GM20431 (cell line): ENCODE measurements around the gene COX7A2L.

ENCODE experiments used
- in situ Hi-C: fragments of 300-500 bp; cut with MseI, MboI; formaldehyde crosslinking; loops from one replicate; pipeline ENCODE4 v1.15.0; 2020; ENCODE audit warnings: low sequenced_read_pairs; ENCODE audit not compliant: unreplicated experiment

Gene COX7A2L

DNA sequence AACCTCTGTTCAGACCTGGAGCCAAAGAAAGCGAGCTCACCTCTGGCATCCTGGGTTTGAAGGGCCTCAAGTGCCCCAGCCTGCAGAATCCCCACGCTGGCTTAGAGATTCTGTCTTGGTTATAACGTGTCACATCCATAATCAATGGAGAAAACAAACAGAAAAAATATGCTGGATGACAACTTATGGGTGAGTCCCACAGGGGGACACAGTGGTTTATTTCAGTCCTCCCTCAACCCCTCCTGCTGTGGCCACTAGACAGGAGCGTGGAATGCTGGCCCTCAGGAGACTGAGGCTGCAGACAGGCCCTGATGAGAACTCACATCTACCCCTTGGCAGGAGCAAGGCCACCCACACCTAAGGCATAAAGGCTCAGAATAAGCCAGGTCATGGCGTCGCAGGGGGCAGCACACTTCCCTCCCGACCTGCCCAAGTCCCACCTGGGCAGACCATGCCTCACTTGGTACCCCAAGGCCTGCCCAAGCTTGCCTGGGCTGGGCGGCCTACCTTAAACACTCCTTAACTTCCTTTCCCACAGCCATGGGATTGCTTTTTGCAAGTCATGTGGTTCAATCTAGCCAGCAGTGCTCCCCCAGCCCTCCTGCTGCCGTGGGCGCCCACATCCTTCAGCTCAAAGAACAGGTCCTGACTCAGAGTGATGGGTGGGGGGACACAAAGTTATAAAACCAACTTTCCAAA, 19.9 kb downstream of the COX7A2L start:
- in situ Hi-C loops, result loop anchor here (25.0 kb wide), 2 partner anchors 254 to 479 kb away; no protein-coding TSS in a partner anchor

DNA sequence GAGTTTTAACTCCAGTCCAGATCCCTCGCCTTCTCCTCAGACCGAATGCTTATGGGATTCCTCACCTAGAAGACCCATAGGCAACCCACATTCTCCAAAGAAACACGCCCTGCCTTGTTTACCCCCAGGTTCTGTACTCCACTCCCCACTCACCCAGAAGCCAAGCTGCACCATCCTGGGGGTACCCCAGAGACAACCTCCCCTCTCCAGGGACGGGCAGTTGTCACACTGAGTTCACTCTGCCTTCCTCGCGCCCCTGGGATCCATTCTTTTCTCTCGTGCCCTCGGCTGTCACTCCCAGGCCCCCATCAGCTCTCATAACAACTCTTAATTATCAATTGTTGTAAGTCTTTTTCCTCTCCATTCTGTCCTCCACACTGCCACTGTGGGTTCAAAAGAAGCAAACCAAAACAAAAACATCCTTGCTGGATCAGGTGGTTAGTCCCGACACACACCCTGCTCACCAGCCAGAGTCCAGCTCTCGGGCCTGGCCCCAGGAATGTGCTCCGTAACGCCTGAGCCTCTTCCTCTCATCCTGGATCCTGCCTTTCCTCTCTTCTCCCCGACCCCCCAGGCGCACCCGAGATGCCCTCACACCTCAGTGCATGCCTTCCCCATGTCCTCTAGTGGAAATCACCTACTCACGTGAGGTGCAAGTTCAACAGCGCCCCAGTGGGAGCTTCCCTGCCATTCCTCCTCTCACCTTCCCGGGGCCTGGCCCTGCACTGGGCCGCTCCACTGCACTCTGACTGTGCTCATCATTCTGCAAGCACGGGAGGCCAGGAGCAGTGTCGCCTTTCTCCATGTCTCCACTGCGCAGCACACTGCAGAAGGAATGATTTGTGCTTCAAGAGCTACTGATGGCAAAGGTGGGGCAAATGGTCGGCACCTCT, 20.7 kb downstream of the COX7A2L start:
- in situ Hi-C loops, result loop anchor here (25.0 kb wide), 2 partner anchors 253 to 478 kb away; no protein-coding TSS in a partner anchor

GRCh38 chr2:42339191-42339912, 21.7 kb downstream of the COX7A2L start:
- in situ Hi-C loops, result loop anchor here (25.0 kb wide), 2 partner anchors 252 to 477 kb away; no protein-coding TSS in a partner anchor

GRCh38 chr2:42338567-42339190, 22.3 kb downstream of the COX7A2L start:
- in situ Hi-C loops, result loop anchor here (25.0 kb wide), 2 partner anchors 251 to 476 kb away; no protein-coding TSS in a partner anchor

DNA sequence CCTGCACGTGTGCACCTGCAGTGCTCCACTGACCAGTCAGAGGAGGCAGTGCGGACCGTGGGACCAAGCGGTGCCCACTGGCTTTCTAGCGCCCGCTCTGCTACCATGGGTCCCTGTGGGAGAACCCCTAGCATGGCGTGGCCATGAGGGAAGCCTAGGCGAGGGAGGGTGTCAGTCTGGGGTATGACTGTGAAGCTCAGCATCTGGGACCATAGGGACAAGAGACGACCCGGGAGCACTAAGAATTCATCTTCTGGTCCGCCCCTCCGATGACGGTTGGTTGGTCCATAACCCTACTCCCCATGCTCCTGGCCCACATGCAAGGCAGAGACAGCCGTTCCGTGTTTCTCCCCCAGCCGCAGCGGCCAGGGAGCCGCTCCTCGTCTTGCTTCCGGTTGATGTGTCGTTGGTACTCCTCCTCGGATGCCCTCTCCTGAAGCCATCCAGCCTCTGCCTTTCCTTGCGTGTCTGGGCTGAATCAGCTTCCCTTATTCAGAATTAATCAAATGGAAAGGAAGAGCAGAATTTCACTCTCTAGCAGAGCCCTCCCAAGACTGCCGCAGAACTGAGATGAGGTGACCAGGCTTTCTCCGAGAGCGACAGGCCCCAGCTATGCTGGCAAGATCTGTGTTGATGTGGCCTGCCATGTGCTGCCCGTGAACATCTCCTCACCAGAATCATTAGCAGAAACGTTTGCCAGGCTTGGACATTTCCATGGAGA, 23.0 kb downstream of the COX7A2L start:
- in situ Hi-C loops, result loop anchor here (25.0 kb wide), 2 partner anchors 251 to 476 kb away; no protein-coding TSS in a partner anchor

- in situ Hi-C loops, result loop anchor here (25.0 kb wide), 2 partner anchors 250 to 475 kb away; no protein-coding TSS in a partner anchor
Observed at GRCh38 chr2:42337356-42337820, 23.6 kb downstream of the COX7A2L start.

GRCh38 chr2:42336361-42336965, 24.6 kb downstream of the COX7A2L start:
- in situ Hi-C loops, result loop anchor here (25.0 kb wide), 2 partner anchors 249 to 474 kb away; no protein-coding TSS in a partner anchor

DNA sequence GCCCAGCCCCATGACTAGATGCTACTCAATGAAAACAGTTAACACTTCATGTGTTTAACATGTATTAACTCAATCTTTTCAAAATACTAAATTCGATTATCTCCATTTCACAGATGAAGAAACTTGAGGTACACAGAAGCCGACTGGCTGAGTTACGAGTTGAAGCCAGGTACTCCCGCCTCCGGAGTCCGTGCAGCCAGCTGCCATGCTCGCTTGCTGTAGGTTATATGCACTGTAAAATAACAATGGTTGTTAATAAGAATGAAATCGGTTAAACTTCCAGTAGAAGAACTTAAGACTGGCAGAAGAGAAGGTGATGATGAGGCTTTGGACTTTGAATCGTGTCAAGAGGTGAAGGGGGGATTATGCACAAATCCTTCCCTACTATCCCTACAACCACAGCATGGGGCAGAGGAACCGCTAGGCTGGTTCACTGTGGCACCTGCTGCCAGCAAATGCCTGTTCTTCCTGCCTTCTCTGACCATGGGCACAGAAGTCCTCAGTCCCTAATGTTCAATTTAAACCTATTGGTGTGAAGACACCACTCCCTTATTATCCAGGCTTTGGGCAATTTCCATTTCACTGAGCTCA, 25.4 kb downstream of the COX7A2L start:
- in situ Hi-C loops, result loop anchor here (25.0 kb wide), 2 partner anchors 248 to 473 kb away; no protein-coding TSS in a partner anchor

GRCh38 chr2:42334865-42335264, 26.2 kb downstream of the COX7A2L start:
- in situ Hi-C loops, result loop anchor here (25.0 kb wide), 2 partner anchors 248 to 473 kb away; no protein-coding TSS in a partner anchor

DNA sequence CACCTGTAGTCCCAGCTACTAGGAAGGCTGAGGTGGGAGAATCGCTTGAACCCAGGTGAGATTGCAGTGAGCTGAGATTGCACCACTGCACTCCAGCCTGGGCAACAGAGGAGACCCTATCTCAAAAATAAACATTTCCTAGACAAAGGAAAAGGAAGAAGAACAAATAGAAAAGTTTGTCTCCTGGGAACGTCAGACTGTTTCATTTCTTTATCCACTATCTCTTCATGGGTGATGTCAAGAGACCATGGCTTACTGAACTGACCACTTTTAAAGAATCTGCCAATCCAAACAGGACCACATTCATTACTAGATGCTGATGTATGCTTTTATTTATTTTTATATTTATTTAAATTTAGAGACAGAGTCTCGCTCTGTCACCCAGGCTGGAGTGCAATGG, 26.8 kb downstream of the COX7A2L start:
- in situ Hi-C loops, result loop anchor here (25.0 kb wide), 2 partner anchors 247 to 472 kb away; no protein-coding TSS in a partner anchor

DNA sequence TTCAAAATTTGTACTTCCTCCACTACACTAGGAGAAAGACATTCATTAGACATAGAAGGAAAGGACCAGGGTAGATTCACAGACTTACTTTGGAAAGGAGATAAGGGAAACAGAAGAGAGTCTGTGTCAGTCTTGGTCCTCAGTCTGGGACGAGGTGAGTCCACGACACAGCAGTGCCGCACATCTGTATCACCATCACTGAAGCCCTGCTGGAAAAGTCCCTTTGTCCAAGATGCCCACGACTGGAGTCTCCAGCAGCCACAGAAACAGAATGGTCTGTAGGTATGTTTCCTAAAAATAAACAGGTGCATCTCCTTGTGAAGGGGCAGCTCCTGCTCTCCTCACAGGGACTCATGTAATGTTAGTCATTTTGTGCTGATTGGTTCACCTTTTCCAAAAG, 27.4 kb downstream of the COX7A2L start:
- in situ Hi-C loops, result loop anchor here (25.0 kb wide), 2 partner anchors 246 to 471 kb away; no protein-coding TSS in a partner anchor

- in situ Hi-C loops, result loop anchor here (25.0 kb wide), 2 partner anchors 245 to 470 kb away; no protein-coding TSS in a partner anchor
Observed at GRCh38 chr2:42332575-42332974, 28.4 kb downstream of the COX7A2L start.

GRCh38 chr2:42331569-42332284, 29.3 kb downstream of the COX7A2L start:
- in situ Hi-C loops, result loop anchor here (25.0 kb wide), 2 partner anchors 244 to 469 kb away; no protein-coding TSS in a partner anchor

- in situ Hi-C loops, result loop anchor here (25.0 kb wide), 2 partner anchors 242 to 467 kb away; no protein-coding TSS in a partner anchor
Observed at GRCh38 chr2:42329736-42330135, 31.3 kb downstream of the COX7A2L start.

DNA sequence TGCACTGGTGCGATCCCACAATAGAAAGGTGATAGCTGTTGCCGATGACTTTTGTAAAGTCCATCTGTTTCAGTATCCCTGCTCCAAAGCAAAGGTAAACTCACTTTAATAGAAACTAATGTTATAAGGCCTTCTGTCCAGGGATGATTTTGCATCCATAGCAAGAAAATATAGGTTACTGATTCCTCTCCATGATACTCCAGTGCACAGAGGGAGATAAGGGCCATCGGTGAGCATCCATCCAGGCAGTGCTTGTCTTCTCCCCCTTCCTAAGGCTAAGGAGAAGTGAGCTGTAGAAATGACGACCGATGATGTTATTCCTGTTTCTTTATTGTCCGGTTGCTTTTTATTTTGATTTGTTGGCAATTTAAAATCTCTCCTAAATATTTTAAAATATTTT, 32.1 kb downstream of the COX7A2L start:
- in situ Hi-C loops, result loop anchor here (25.0 kb wide), 2 partner anchors 242 to 467 kb away; no protein-coding TSS in a partner anchor

DNA sequence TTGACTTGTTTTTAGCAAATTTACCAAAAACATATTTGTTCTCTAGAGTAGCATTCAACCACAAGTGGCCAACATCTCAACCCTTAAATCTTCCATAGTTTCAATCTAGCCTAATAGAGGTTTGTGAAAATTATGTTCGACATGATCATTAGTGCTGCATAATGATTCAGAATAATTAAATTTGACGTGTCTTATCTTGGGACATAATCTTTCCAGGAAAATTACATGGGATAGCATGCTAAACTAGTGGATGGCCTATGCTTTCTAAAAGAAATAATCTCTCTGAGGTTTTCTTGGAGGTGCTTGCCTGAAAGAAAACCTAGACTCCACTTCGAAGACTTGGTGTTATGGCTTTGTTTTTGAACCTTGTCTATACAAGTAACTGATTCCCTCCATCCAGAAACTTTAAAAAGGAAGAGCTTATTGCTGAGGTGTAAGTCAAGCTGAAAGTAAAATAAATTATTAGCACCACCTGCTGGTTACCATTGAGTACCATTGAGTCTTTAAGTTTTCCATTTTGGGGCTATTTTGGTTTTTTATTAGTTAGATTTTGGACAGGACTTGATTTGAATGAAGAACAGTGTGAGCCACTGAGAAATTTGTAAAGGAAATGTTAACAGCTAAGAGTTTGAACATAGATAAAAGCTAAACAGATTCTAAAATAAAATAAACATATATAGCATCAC, 32.7 kb downstream of the COX7A2L start:
- in situ Hi-C loops, result loop anchor here (25.0 kb wide), 2 partner anchors 241 to 466 kb away; no protein-coding TSS in a partner anchor
